K562 (cell line): ENCODE measurements around the gene TTC38. TPM values are rescaled to one million over a fixed set of nuclear protein-coding genes. Genes with fewer than 3 reads are reported as not detected.

Experiments used
- ATAC-seq: fragments of 200-7000 bp; cut with Tn5 transposase; 3 replicates; pipeline ENCODE4 v1.9.1; 2020; ENCODE audit warnings: moderate library complexity
- BruUV-seq: library from RNA; stranded (reverse); fragments of 400-500 nt; replicated peaks from 2 replicates; lab custom pipeline; 2021; lab: Mats Ljungman, UMichigan
- CTCF ChIA-PET: fragments of 300-600 bp; formaldehyde crosslinking; extraction: SDS; loops from one replicate; lab custom pipeline; 2021; ENCODE audit warnings: low intra/inter-chr PET ratio; lab: Yijun Ruan, JAX
- POLR2A ChIA-PET: fragments of 300-600, 350-650 bp; sonication (Branson Sonifier 250); formaldehyde crosslinking; extraction: SDS; loops from one replicate; lab custom pipeline; 2021; ENCODE audit warnings: antibody characterized with exemption, inconsistent platforms; lab: Yijun Ruan, JAX
- DNase-seq, 4 experiments: peaks; one replicate each; pipeline versions ENCODE4 v3.0.0 to v3.0.0-alpha.2; 2011 to 2018; ENCODE audit warnings: low spot score in 3 of 4, mixed read lengths in 3 of 4; ENCODE audit errors: extremely low read depth in 1 of 4
- FAIRE-seq: peaks from 2 replicates; lab custom pipeline; 2011; peaks lifted over from hg19 to GRCh38; lab: Jason Lieb, UNC
- H2AFZ ChIP-seq: 2 replicates; pipeline ENCODE4 v1.6.0; 2011; ENCODE audit warnings: low read depth, low read length, control low read depth, inconsistent platforms
- H3K27ac ChIP-seq: fragments of 200-600 bp; 3 replicates; pipeline ENCODE4 v1.8.0; 2011; ENCODE audit warnings: low read depth, mild to moderate bottlenecking, control low read depth, inconsistent platforms, low read length, moderate library complexity, mixed read lengths; ENCODE audit errors: extremely low read depth
- H3K27me3 ChIP-seq, 2 experiments: fragments of 300-600 bp in 1 of 2; 2 replicates in 1 of 2; 3 replicates in 1 of 2; pipeline versions ENCODE4 v1.6.0 to v1.8.0; 2011; ENCODE audit warnings: inconsistent platforms in 2 of 2, low read length in 2 of 2, mild to moderate bottlenecking in 1 of 2, mixed read lengths in 1 of 2, moderate library complexity in 1 of 2; ENCODE audit not compliant: control insufficient read depth in 2 of 2, insufficient read depth in 2 of 2
- H3K36me3 ChIP-seq: fragments of 300-600 bp; 3 replicates; pipeline ENCODE4 v1.8.0; 2011; ENCODE audit warnings: mild to moderate bottlenecking, low read length, inconsistent platforms; ENCODE audit not compliant: control insufficient read depth, insufficient read depth
- H3K4me1 ChIP-seq, 2 experiments: fragments of 200-600 bp in 1 of 2; replicated peaks in 1 of 2; 2 replicates in 1 of 2; 3 replicates in 1 of 2; pipeline versions ENCODE4 v1.5.1 to v1.8.0; 2011; ENCODE audit warnings: inconsistent platforms in 2 of 2, low read length in 2 of 2, mild to moderate bottlenecking in 1 of 2, mixed read lengths in 1 of 2, moderate library complexity in 1 of 2; ENCODE audit not compliant: control insufficient read depth in 2 of 2, insufficient read depth in 2 of 2
- H3K4me2 ChIP-seq: 2 replicates; pipeline ENCODE4 v1.6.1; 2011; ENCODE audit warnings: low read length, control low read depth, inconsistent platforms, mixed read lengths; ENCODE audit not compliant: insufficient read depth
- H3K4me3 ChIP-seq: fragments of 200-600 bp; sonication (generic), shearing (Covaris generic); 2 replicates; pipeline ENCODE4 v1.5.1; 2016; ENCODE audit warnings: control low read depth, inconsistent platforms
- H3K79me2 ChIP-seq: fragments of 200-600 bp; 3 replicates; pipeline ENCODE4 v1.8.0; 2011; ENCODE audit warnings: low read length, inconsistent platforms; ENCODE audit not compliant: control insufficient read depth, insufficient read depth
- H3K9ac ChIP-seq, 2 experiments: 2 replicates each; pipeline versions ENCODE4 v1.6.0 to v1.6.1; 2011; ENCODE audit warnings: low read depth in 2 of 2, low read length in 2 of 2, control low read depth in 1 of 2, inconsistent platforms in 1 of 2, mild to moderate bottlenecking in 1 of 2, mixed read lengths in 1 of 2; ENCODE audit not compliant: insufficient read depth in 1 of 2
- H3K9me1 ChIP-seq: one replicate; pipeline ENCODE4 v1.6.0; 2011; ENCODE audit warnings: inconsistent platforms, mild to moderate bottlenecking, low read length, moderate library complexity; ENCODE audit not compliant: control insufficient read depth, insufficient read depth
- H3K9me3 ChIP-seq: replicated peaks from 2 replicates; pipeline ENCODE4 v1.5.1; 2011; ENCODE audit warnings: low read depth, low read length, inconsistent platforms; ENCODE audit not compliant: control insufficient read depth, insufficient read depth
- H4K20me1 ChIP-seq: replicated peaks from 2 replicates; pipeline ENCODE4 v1.6.1; 2011; ENCODE audit warnings: low read length, inconsistent platforms, mixed read lengths; ENCODE audit not compliant: control insufficient read depth, insufficient read depth
- CHD2 ChIP-seq: IDR thresholded peaks from 2 replicates; pipeline ENCODE4 v1.6.1; 2011; ENCODE audit warnings: low read depth, low read length
- GATAD2A ChIP-seq: fragments of 450-650 bp; IDR thresholded peaks from 2 replicates; pipeline ENCODE4 v1.6.1; 2017
- HDGF ChIP-seq: fragments of 450-650 bp; IDR thresholded peaks from 2 replicates; pipeline ENCODE4 v1.6.1; 2016
- RREB1 ChIP-seq: fragments of 250-450 bp; sonication (Bioruptor Pico); IDR thresholded peaks from 2 replicates; pipeline ENCODE4 v1.4.0; 2020
- RUNX1 ChIP-seq: sonication (generic); IDR thresholded peaks from 2 replicates; pipeline ENCODE4 v1.6.1; 2016; ENCODE audit warnings: antibody characterized with exemption, low read depth
- ZNF121 ChIP-seq: sonication (generic); formaldehyde crosslinking; conservative IDR thresholded peaks from 2 replicates; pipeline ENCODE4 v1.8.0; 2022; ENCODE audit warnings: missing genetic modification reagents
- ZNF398 ChIP-seq: fragments of 250-450 bp; sonication (Bioruptor Pico); IDR thresholded peaks from 2 replicates; pipeline ENCODE4 v1.8.0; 2021; ENCODE audit warnings: moderate library complexity, mild to moderate bottlenecking, inconsistent platforms
- ZNF511 ChIP-seq: sonication (generic); formaldehyde crosslinking; IDR thresholded peaks from 2 replicates; pipeline ENCODE4 v1.8.0; 2022; ENCODE audit warnings: mild to moderate bottlenecking, missing genetic modification reagents
- ZNF609 ChIP-seq: sonication (generic); formaldehyde crosslinking; IDR thresholded peaks from 2 replicates; pipeline ENCODE4 v1.8.1; 2023; ENCODE audit warnings: missing genetic modification reagents, mild to moderate bottlenecking, borderline replicate concordance
- WGBS: fragments of 100-300 bp; shearing (Covaris generic); methylation state at CpG from one replicate; pipeline ENCODE4 v1.1.6; 2016; ENCODE audit warnings: low coverage, mixed read lengths; ENCODE audit not compliant: insufficient coverage; ENCODE audit errors: missing lambda C conversion rate; 5-methylcytosine and 5-hydroxymethylcytosine counted together
- in situ Hi-C: fragments of 300-500 bp; cut with MboI; formaldehyde crosslinking; loops from 4 replicates; pipeline ENCODE4 v1.15.0; 2018; ENCODE audit warnings: inconsistent platforms, mixed read lengths
- intact Hi-C: fragments of 100-400 bp; cut with micrococcal nuclease; formaldehyde crosslinking; loops from 2 replicates; pipeline ENCODE4 v1.14.2; 2022
- polyA plus RNA-seq, 8 experiments: library from polyadenylated mRNA; depleted of rRNA in 4 of 8; stranded (reverse) in 5 of 8; unstranded in 3 of 8; fragments of >200 nt; fragmentation: Nextera tagmentation in 2 of 8; fragmentation: Illumina TruSeq in 1 of 8; extraction: Ambion mirVana in 2 of 8; extraction: Trizol in 1 of 8; gene quantifications; 2 replicates each; pipeline versions ENCODE4 v1.2.1 to v1.2.3, GENCODE V29; 2011 to 2014; ENCODE audit warnings: inconsistent platforms in 1 of 8, missing spikeins in 1 of 8
- total RNA-seq, 7 experiments: library from RNA; depleted of rRNA in 6 of 7; stranded (reverse); fragments of >200 nt in 6 of 7; fragmentation: Illumina TruSeq in 2 of 7; extraction: Trizol in 2 of 7; gene quantifications; 2 replicates each; pipeline versions ENCODE4 v1.2.1 to v1.2.3, GENCODE V29; 2011 to 2021; ENCODE audit warnings: low replicate concordance in 1 of 7

The TTC38 gene
- total and polyA plus RNA-seq, 9 of the 15 experiments (the other 6 are each of a cell fraction or from before 2014, with no cell fraction given), result 0.84 to 28.4 (median 18.1) TPM

GRCh38 chr22:46244771-46245170, 23.0 kb upstream of the TTC38 start:
- H2AFZ ChIP-seq, result no peak overlapping the region
- peaks cover under 1% of the 10 kb centered on the region; the same call in 1 of the 3 replicates for H3K79me2 ChIP-seq
- H3K9ac ChIP-seq, result peak overlapping the region in 1 of 2 experiments; percentile 17; a peak in 1 of 4 replicates
- H3K36me3 ChIP-seq, result peaks cover 5% of the 10 kb centered on the region; the same call in 1 of the 3 replicates
- in situ Hi-C loops, result loop anchor here (10.0 kb wide), 1 partner anchor 100 kb away; no protein-coding TSS in a partner anchor
- WGBS, result 67% methylated on average over 3 of the region's 9 CpGs
- no peaks in the 10 kb centered on the region for H3K9me1 ChIP-seq
- ChIA-PET POLR2A (interaction anchor here (0.6 to 3.1 kb wide), 2 partner anchors 10 to 64 kb away, joined by 4 to 10 read pairs; no protein-coding TSS in a partner anchor), CTCF (no interaction called here)
- FAIRE-seq (no peak), ATAC-seq (no peak), DNase-seq (no peak)
- no peaks in the 10 kb centered on the region for H3K27me3 ChIP-seq
- no peak overlapping the region for H3K27ac ChIP-seq
- H3K9me3 ChIP-seq, result no peaks in the 10 kb centered on the region
- BruUV-seq, result no TSS peak
- H4K20me1 ChIP-seq, result no peaks in the 10 kb centered on the region
- H3K4me1 ChIP-seq, result peaks cover 18 to 47% of the 10 kb centered on the region in 2 experiments; a peak in 4 of 5 replicates
- no peak overlapping the region for H3K4me3 ChIP-seq
- H3K4me2 ChIP-seq, result no peak overlapping the region
- intact Hi-C loops, result loop anchor here (10.0 kb wide), 1 partner anchor 90 kb away; the partner anchor contains the start of gene PPARA
- TF ChIP-seq RREB1 (CRISPR knock-in tag), result no peak
- TF ChIP-seq HDGF, result no peak
- TF ChIP-seq GATAD2A, result no peak
- no peak for TF ChIP-seq ZNF609 (CRISPR knock-in tag)
- TF ChIP-seq RUNX1, result no peak
- TF ChIP-seq ZNF398, result no peak
- TF ChIP-seq ZNF511 (CRISPR knock-in tag), result no peak
- no peak for TF ChIP-seq ZNF121
- TF ChIP-seq CHD2, result no peak
